Transverse colon (tissue), 4 donors: ENCODE data around the gene KLF17. TPM values are rescaled to one million over a fixed set of nuclear protein-coding genes. Genes with fewer than 3 reads are reported as not detected.

Experiments used
- DNase-seq: peaks from one replicate; pipeline ENCODE4 v3.0.0-alpha.2; 2019
- H3K27ac ChIP-seq, 4 donors: fragments of 200-600 bp; sonication (generic); 2 replicates each; pipeline ENCODE4 v1.5.1; 2016 to 2018; ENCODE audit warnings: inconsistent platforms in 4 of 4
- H3K27me3 ChIP-seq: fragments of 200-600 bp; sonication (generic); 2 replicates; pipeline ENCODE4 v1.5.1; 2017; ENCODE audit warnings: inconsistent platforms
- H3K36me3 ChIP-seq, 4 donors: fragments of 200-600 bp; sonication (generic); 2 replicates each; pipeline ENCODE4 v1.5.1; 2017 to 2019; ENCODE audit warnings: inconsistent platforms in 4 of 4
- H3K4me1 ChIP-seq, 4 donors: fragments of 200-600 bp; sonication (generic); 2 replicates each; pipeline ENCODE4 v1.5.1; 2017 to 2020; ENCODE audit warnings: inconsistent platforms in 4 of 4
- H3K4me3 ChIP-seq, 4 donors: fragments of 200-600 bp; sonication (generic); 1 replicate in 1 of 4; 2 replicates in 3 of 4; pipeline versions ENCODE4 v1.5.1 to v1.6.1; 2017 to 2019; ENCODE audit warnings: inconsistent platforms in 4 of 4
- H3K9me3 ChIP-seq, 2 donors: fragments of 200-600 bp; sonication (generic); 2 replicates each; pipeline ENCODE4 v1.5.1; 2017 to 2019; ENCODE audit warnings: inconsistent platforms in 2 of 2
- CTCF ChIP-seq, 5 experiments: fragments of 200-600 bp in 3 of 5; fragments of 450-650 bp in 2 of 5; sonication (generic) in 3 of 5; IDR thresholded peaks; 1 replicate in 2 of 5; 2 replicates in 3 of 5; pipeline ENCODE4 v1.5.1; 2016 to 2017; ENCODE audit warnings: antibody characterized with exemption in 5 of 5, inconsistent platforms in 3 of 5, mild to moderate bottlenecking in 2 of 5, moderate library complexity in 1 of 5
- EP300 ChIP-seq: sonication (generic); formaldehyde crosslinking; IDR thresholded peaks from one replicate; pipeline ENCODE4 v1.6.1; 2017; ENCODE audit warnings: antibody characterized with exemption, low read depth
- POLR2A ChIP-seq: fragments of 450-650 bp; IDR thresholded peaks from one replicate; pipeline ENCODE4 v1.6.1; 2016; ENCODE audit warnings: antibody characterized with exemption, mild to moderate bottlenecking, moderate library complexity
- POLR2AphosphoS5 ChIP-seq, 3 donors: sonication (generic); formaldehyde crosslinking; IDR thresholded peaks; one replicate each; pipeline ENCODE4 v1.6.1; 2016; ENCODE audit warnings: antibody characterized with exemption in 3 of 3
- WGBS, 2 donors: methylation state at CpG; one replicate each; pipeline ENCODE4 v1.1.5; 2018; ENCODE audit warnings: low coverage in 1 of 2; 5-methylcytosine and 5-hydroxymethylcytosine counted together
- in situ Hi-C, 4 donors: fragments of 200-750 bp; cut with MboI; loops; one replicate each; pipeline versions ENCODE4 v1.15.0 to v1.15.1; 2017; ENCODE audit warnings: low sequenced_read_pairs in 3 of 4, low pct_ligation_motif_present in 1 of 4, low pct_unique_long_range_greater_than_20kb in 1 of 4
- intact Hi-C: fragments of 100-400 bp; cut with DNase I; formaldehyde crosslinking; loops from one replicate; pipeline ENCODE4 v1.15.1; 2023; ENCODE audit warnings: low total_unique reads
- total RNA-seq, 4 donors: library from RNA; depleted of rRNA; stranded (reverse); fragments of >200 nt; gene quantifications; one replicate each; pipeline ENCODE4 v1.1.0, GENCODE V29; 2016

KLF17 gene
- total RNA-seq, 4 donors from 2014 or later = not detected

- TF ChIP-seq CTCF (IDR thresholded peaks at IDR 0.05) (no peak), POLR2AphosphoS5 (IDR thresholded peaks at IDR 0.05) (peak in 1 of 3 donors; percentile 47)
- no peak for DNase-seq
- Histone ChIP-seq H3K4me1 (peaks cover 0 to 14% (median 6%) of the 10 kb centered on the region in 4 donors), H3K27me3 (no peaks in the 10 kb centered on the region), H3K27ac (peak overlapping the region in 1 of 4 donors; percentile 25), H3K4me3 (no peak overlapping the region), H3K9me3 (no peaks in the 10 kb centered on the region), H3K36me3 (no peaks in the 10 kb centered on the region)
- WGBS, 2 donors = 52 to 64% methylated on average over 3 of the region's 3 CpGs
- in situ Hi-C loops (no loop called here), intact Hi-C loops (no loop called here)
These were observed 44.2 kb upstream of the KLF17 start for GRCh38 chr1:44074415-44074814.

GRCh38 chr1:44076066-44076465, 42.6 kb upstream of the KLF17 start:
- peaks cover 0 to 14% (median 6%) of the 10 kb centered on the region in 4 donors for H3K4me1 ChIP-seq
- H3K27ac ChIP-seq = no peak overlapping the region
- no peak for DNase-seq
- TF ChIP-seq POLR2A (no peak), EP300 (no peak), CTCF (IDR thresholded peaks at IDR 0.05) (no peak), POLR2AphosphoS5 (IDR thresholded peaks at IDR 0.05) (no peak)
- H3K9me3 ChIP-seq = no peaks in the 10 kb centered on the region
- in situ Hi-C loops = no loop called here
- intact Hi-C loops = no loop called here
- no peaks in the 10 kb centered on the region for H3K36me3 ChIP-seq
- no peaks in the 10 kb centered on the region for H3K27me3 ChIP-seq
- 70% methylated on average over 1 of the region's 1 CpG; no CpG with 5 or more reads in 1 of the 2 donors for WGBS, 2 donors
- H3K4me3 ChIP-seq = no peak overlapping the region

- 53 to 72% methylated on average over 3 to 5 of the region's 5 CpGs for WGBS, 2 donors
- in situ Hi-C loops (no loop called here), intact Hi-C loops (no loop called here)
- Histone ChIP-seq H3K4me3 (no peak overlapping the region), H3K36me3 (no peaks in the 10 kb centered on the region), H3K27ac (no peak overlapping the region), H3K9me3 (no peaks in the 10 kb centered on the region), H3K4me1 (peaks cover 0 to 14% (median 6%) of the 10 kb centered on the region in 4 donors), H3K27me3 (no peaks in the 10 kb centered on the region)
- no peak for DNase-seq
- TF ChIP-seq POLR2AphosphoS5 (IDR thresholded peaks at IDR 0.05) = no peak
- no peak for TF ChIP-seq POLR2A
- no peak for TF ChIP-seq CTCF (IDR thresholded peaks at IDR 0.05)
- no peak for TF ChIP-seq EP300
These were observed 41.2 kb upstream of the KLF17 start for GRCh38 chr1:44077421-44077820.

- 28 to 40% methylated on average over 2 of the region's 2 CpGs for WGBS, 2 donors
- Histone ChIP-seq H3K36me3 (no peaks in the 10 kb centered on the region), H3K4me3 (no peak overlapping the region), H3K27ac (peak overlapping the region in 1 of 4 donors; percentile 8), H3K4me1 (peaks cover 0 to 14% (median 6%) of the 10 kb centered on the region in 4 donors), H3K9me3 (no peaks in the 10 kb centered on the region), H3K27me3 (no peaks in the 10 kb centered on the region)
- no peak for DNase-seq
- intact Hi-C loops (no loop called here), in situ Hi-C loops (no loop called here)
- TF ChIP-seq EP300 (no peak), CTCF (IDR thresholded peaks at IDR 0.05) (no peak), POLR2A (no peak), POLR2AphosphoS5 (IDR thresholded peaks at IDR 0.05) (no peak)
These were observed 40.5 kb upstream of the KLF17 start for GRCh38 chr1:44078104-44078503.
